PC-9 (cell line): Measurements from ENCODE around the gene BCL2A1. TPM values are rescaled to one million over a fixed set of nuclear protein-coding genes. Genes with fewer than 3 reads are reported as not detected.

Experiments used
- BruUV-seq: library from RNA; stranded (reverse); fragments of 400-500 nt; replicated peaks from 2 replicates; lab custom pipeline; 2021; lab: Mats Ljungman, UMichigan
- CTCF ChIA-PET: fragments of 300-600 bp; sonication (Branson Sonifier 250); formaldehyde crosslinking; loops from one replicate; lab custom pipeline; 2022; ENCODE audit warnings: antibody characterized with exemption; lab: Charles Lee
- POLR2A ChIA-PET: fragments of 300-600 bp; sonication (Branson Sonifier 250); formaldehyde crosslinking; loops from one replicate; lab custom pipeline; 2022; ENCODE audit warnings: antibody characterized with exemption; ENCODE audit not compliant: unreplicated experiment; lab: Charles Lee
- DNase-seq, 2 experiments: peaks; one replicate each; pipeline versions ENCODE4 v3.0.0 to v3.0.0-alpha.2; 2015 to 2022; ENCODE audit warnings: mixed read lengths in 1 of 2
- H2AFZ ChIP-seq: fragments of 200-600 bp; sonication (generic); 2 replicates; pipeline ENCODE4 v1.8.1; 2017; ENCODE audit warnings: antibody characterized with exemption
- H3F3A ChIP-seq: fragments of 200-600 bp; sonication (generic); 2 replicates; pipeline ENCODE4 v1.8.1; 2017; ENCODE audit warnings: antibody characterized with exemption, mild to moderate bottlenecking, low read depth; ENCODE audit not compliant: insufficient read depth
- H3K27ac ChIP-seq: fragments of 200-600 bp; sonication (generic); 2 replicates; pipeline ENCODE4 v1.6.1; 2016; ENCODE audit warnings: mixed run types
- H3K27me3 ChIP-seq: fragments of 200-600 bp; sonication (generic); 2 replicates; pipeline ENCODE4 v1.6.1; 2016; ENCODE audit warnings: low read depth, mixed run types; ENCODE audit not compliant: insufficient read depth
- H3K36me3 ChIP-seq: fragments of 200-600 bp; sonication (generic); 2 replicates; pipeline ENCODE4 v1.6.1; 2016; ENCODE audit warnings: low read depth, mixed run types
- H3K4me1 ChIP-seq: fragments of 200-600 bp; sonication (generic); replicated peaks from 2 replicates; pipeline ENCODE4 v1.6.1; 2016; ENCODE audit warnings: mixed run types; ENCODE audit not compliant: insufficient read depth
- H3K4me2 ChIP-seq: fragments of 200-600 bp; sonication (generic); 2 replicates; pipeline ENCODE4 v1.6.1; 2017; ENCODE audit warnings: mixed run types
- H3K4me3 ChIP-seq: fragments of 200-600 bp; sonication (generic); 2 replicates; pipeline ENCODE4 v1.6.1; 2016; ENCODE audit warnings: mixed run types
- H3K79me2 ChIP-seq: fragments of 200-600 bp; sonication (generic); 2 replicates; pipeline ENCODE4 v1.6.1; 2017; ENCODE audit warnings: low read depth, mixed run types
- H3K9me2 ChIP-seq: fragments of 200-600 bp; sonication (generic); 2 replicates; pipeline ENCODE4 v1.8.1; 2017; ENCODE audit warnings: mild to moderate bottlenecking; ENCODE audit not compliant: insufficient read depth
- H3K9me3 ChIP-seq: fragments of 200-600 bp; sonication (generic); 2 replicates; pipeline ENCODE4 v1.8.1; 2016; ENCODE audit warnings: low read depth; ENCODE audit not compliant: insufficient read depth
- H4K20me1 ChIP-seq: fragments of 200-600 bp; sonication (generic); 2 replicates; pipeline ENCODE4 v1.8.1; 2017; ENCODE audit not compliant: insufficient read depth
- CTCF ChIP-seq: fragments of 200-600 bp; sonication (generic); conservative IDR thresholded peaks from 2 replicates; pipeline ENCODE4 v1.6.1; 2017; ENCODE audit warnings: mixed run types, antibody characterized with exemption, mild to moderate bottlenecking, moderate library complexity
- EZH2 ChIP-seq: fragments of 200-600 bp; sonication (generic); IDR thresholded peaks from 2 replicates; pipeline ENCODE4 v1.8.0; 2017; ENCODE audit warnings: antibody characterized with exemption, low read depth
- intact Hi-C: fragments of 100-400 bp; cut with micrococcal nuclease; formaldehyde crosslinking; loops from one replicate; pipeline ENCODE4 v1.10.0; 2022; ENCODE audit not compliant: unreplicated experiment
- total RNA-seq: library from RNA; stranded (reverse); gene quantifications from 2 replicates; pipeline ENCODE4 v1.2.3, GENCODE V29; 2021

BCL2A1 gene
- total RNA-seq, 1 experiment from 2014 or later = not detected

GRCh38 chr15:80003934-80004472, 33.0 kb upstream of the BCL2A1 start:
- Histone ChIP-seq H2AFZ (no peak overlapping the region), H3K4me3 (no peak overlapping the region), H3K27ac (no peak overlapping the region), H4K20me1 (no peaks in the 10 kb centered on the region), H3K4me1 (no peaks in the 10 kb centered on the region; the same call in 1 of the 2 replicates), H3F3A (peaks cover 8% of the 10 kb centered on the region), H3K27me3 (no peaks in the 10 kb centered on the region), H3K9me2 (no peaks in the 10 kb centered on the region), H3K9me3 (no peaks in the 10 kb centered on the region), H3K36me3 (no peaks in the 10 kb centered on the region), H3K79me2 (no peaks in the 10 kb centered on the region), H3K4me2 (no peak overlapping the region)
- ChIA-PET POLR2A (no interaction called here), CTCF (no interaction called here)
- TF ChIP-seq EZH2 (no peak), CTCF (no peak)
- no TSS peak for BruUV-seq
- intact Hi-C loops = no loop called here
- DNase-seq = no peak

GRCh38 chr15:80003171-80003570, 32.2 kb upstream of the BCL2A1 start:
- Histone ChIP-seq H3K36me3 (no peaks in the 10 kb centered on the region), H3F3A (0 out of 2 replicates have a peak, but pooled peaks cover 3% of the 10 kb centered on the region), H3K4me3 (no peak overlapping the region), H3K4me2 (no peak overlapping the region), H3K4me1 (no peaks in the 10 kb centered on the region), H3K9me2 (no peaks in the 10 kb centered on the region), H2AFZ (no peak overlapping the region), H3K9me3 (no peaks in the 10 kb centered on the region), H4K20me1 (no peaks in the 10 kb centered on the region), H3K79me2 (no peaks in the 10 kb centered on the region), H3K27me3 (no peaks in the 10 kb centered on the region), H3K27ac (no peak overlapping the region)
- CTCF ChIA-PET = interaction anchor here (0.6 kb wide), 1 partner anchor 154 kb away, joined by 4 read pairs; no protein-coding TSS in a partner anchor
- DNase-seq = no peak
- intact Hi-C loops = no loop called here
- no peak for TF ChIP-seq CTCF
- POLR2A ChIA-PET = no interaction called here
- BruUV-seq = no TSS peak

- intact Hi-C loops = no loop called here
- Histone ChIP-seq H3K4me3 (no peak overlapping the region), H3K79me2 (no peaks in the 10 kb centered on the region), H3K27ac (no peak overlapping the region), H3K9me3 (no peaks in the 10 kb centered on the region), H3F3A (0 out of 2 replicates have a peak, but pooled peaks cover 3% of the 10 kb centered on the region), H3K4me1 (no peaks in the 10 kb centered on the region), H4K20me1 (no peaks in the 10 kb centered on the region), H3K9me2 (no peaks in the 10 kb centered on the region), H2AFZ (no peak overlapping the region), H3K4me2 (no peak overlapping the region), H3K27me3 (no peaks in the 10 kb centered on the region), H3K36me3 (no peaks in the 10 kb centered on the region)
- ChIA-PET CTCF (interaction anchor here (0.6 kb wide), 1 partner anchor 155 kb away, joined by 4 read pairs; no protein-coding TSS in a partner anchor), POLR2A (no interaction called here)
- no peak for DNase-seq
- TF ChIP-seq CTCF (no peak), EZH2 (no peak)
- BruUV-seq = no TSS peak
These were observed 31.3 kb upstream of the BCL2A1 start for GRCh38 chr15:80002267-80002666.
